Measurements from ENCODE around the gene ZG16. TPM values are rescaled to one million over a fixed set of nuclear protein-coding genes. Genes with fewer than 3 reads are reported as not detected.

The ZG16 gene
- total and polyA plus RNA-seq, 2 experiments from 2014 or later = not detected

GRCh38 chr16:29815032-29815721 lies 37.1 kb downstream of the ZG16 start:
- Mint-ChIP-seq H3K36me3 (ENCODE audit: low read depth) (peaks cover 36% of the 10 kb centered on the region), H3K9me3 (peaks cover 4% of the 10 kb centered on the region; the same call in 1 of the 3 replicates), H3K27ac (peak overlapping the region; percentile 63), H3K27me3 (ENCODE audit: insufficient read depth, low read depth, poor library complexity) (peaks cover 35% of the 10 kb centered on the region), H3K4me1 (peaks cover 57% of the 10 kb centered on the region), H3K4me3 (peak overlapping the region; percentile 96)
- no peaks in the 10 kb centered on the region for H3K27me3 ChIP-seq (ENCODE audit: insufficient read depth)
- TF ChIP-seq POLR2AphosphoS5 (IDR thresholded peaks at IDR 0.05; ENCODE audit: low read depth) = no peak
- no peak for TF ChIP-seq ZNF114 (CRISPR knock-in tag; IDR thresholded peaks at IDR 0.05)
- no peak for TF ChIP-seq ZNF462 (CRISPR knock-in tag; IDR thresholded peaks at IDR 0.05)
- no peak for TF ChIP-seq REST (IDR thresholded peaks at IDR 0.05; ENCODE audit: unreplicated experiment)
- no peak for TF ChIP-seq ETS1 (IDR thresholded peaks at IDR 0.05)
- TF ChIP-seq CTCF (conservative IDR thresholded peaks at IDR 0.05; ENCODE audit: low read depth in 2 of 2) = no peak
- no peak for TF ChIP-seq CREB1 (CRISPR knock-in tag; IDR thresholded peaks at IDR 0.05; ENCODE audit: low read depth)
- no peak for TF ChIP-seq NANOG (IDR thresholded peaks at IDR 0.05; ENCODE audit: borderline replicate concordance)
- TF ChIP-seq EZH2phosphoT487 (IDR thresholded peaks at IDR 0.05; ENCODE audit: unreplicated experiment) = no peak
- TF ChIP-seq JUNB (IDR thresholded peaks at IDR 0.05; ENCODE audit: unreplicated experiment) = no peak
- no peak for TF ChIP-seq STAT1 (IDR thresholded peaks at IDR 0.05; ENCODE audit: unreplicated experiment)
- no peak for TF ChIP-seq EZH2 (IDR thresholded peaks at IDR 0.05; ENCODE audit: low read depth, unreplicated experiment)
- TF ChIP-seq ZNF331 (CRISPR knock-in tag; IDR thresholded peaks at IDR 0.05; ENCODE audit: low read depth) = no peak
- peak overlapping the region; percentile 69; the same call in 1 of the 2 replicates for H2AFZ ChIP-seq
- DNase-seq (ENCODE audit: low spot score) (peak; percentile 71), ATAC-seq (no peak)
- H3F3A ChIP-seq (replicated peaks; ENCODE audit: low read depth) = peaks cover 38% of the 10 kb centered on the region
- H3K36me3 ChIP-seq (ENCODE audit: insufficient read depth) = peaks cover 13% of the 10 kb centered on the region
- H3K9me2 ChIP-seq (ENCODE audit: insufficient read depth) = no peaks in the 10 kb centered on the region
- H3K4me3 ChIP-seq = peak overlapping the region; percentile 100
- 0 out of 2 replicates have a peak, but pooled peaks cover 2% of the 10 kb centered on the region for H4K20me1 ChIP-seq (replicated peaks; ENCODE audit: insufficient read depth)
- H3K4me2 ChIP-seq = peak overlapping the region; percentile 98
- peak overlapping the region; percentile 78 for H3K27ac ChIP-seq (ENCODE audit: low read depth)
- peaks cover 53% of the 10 kb centered on the region for H3K4me1 ChIP-seq (ENCODE audit: insufficient read depth)
- H3K79me2 ChIP-seq (replicated peaks; ENCODE audit: insufficient read depth) = peaks cover 23% of the 10 kb centered on the region

Measured in GM23338 (cell line).